Measurements from ENCODE around the gene BTBD8. TPM values are rescaled to one million over a fixed set of nuclear protein-coding genes. Genes with fewer than 3 reads are reported as not detected.
"Not testable (repeated sequence)": the region's sequence is repeated elsewhere in the genome, so short reads cannot be mapped to it uniquely, and the experiment has no call there.

Gene BTBD8
- polyA plus RNA-seq, 1 of the 3 experiments (the other 2 are of a cell fraction), result 0.62 TPM

DNA sequence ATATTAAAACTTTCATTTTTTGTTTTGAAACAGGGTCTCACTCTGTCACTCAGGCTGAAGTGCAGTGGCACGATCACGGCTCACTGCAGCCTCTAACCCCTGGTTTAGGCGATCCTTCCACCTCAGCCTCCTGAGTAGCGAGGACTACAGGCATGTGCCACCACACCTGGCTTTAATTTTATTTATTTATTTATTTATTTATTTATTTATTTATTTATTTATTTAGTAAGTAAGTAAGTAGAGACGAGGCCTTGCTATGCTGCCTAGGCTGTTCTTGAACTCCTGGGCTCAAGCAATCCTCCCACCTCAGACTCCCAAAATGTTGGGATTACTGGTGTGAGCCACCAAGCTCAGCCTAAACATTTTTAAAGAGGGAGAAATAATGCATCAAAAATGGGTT, 3.8 kb upstream of the BTBD8 start (continued):
- TF ChIP-seq ZBTB33 (IDR thresholded peaks at IDR 0.05; ENCODE audit: borderline replicate concordance, low read depth) (no peak), POLR2AphosphoS5 (IDR thresholded peaks at IDR 0.05; ENCODE audit: low read depth, low read length) (no peak), SIN3A (IDR thresholded peaks at IDR 0.05; ENCODE audit: borderline replicate concordance, low read depth, low read length) (no peak)
- TF ChIP-seq, protein P1, sequence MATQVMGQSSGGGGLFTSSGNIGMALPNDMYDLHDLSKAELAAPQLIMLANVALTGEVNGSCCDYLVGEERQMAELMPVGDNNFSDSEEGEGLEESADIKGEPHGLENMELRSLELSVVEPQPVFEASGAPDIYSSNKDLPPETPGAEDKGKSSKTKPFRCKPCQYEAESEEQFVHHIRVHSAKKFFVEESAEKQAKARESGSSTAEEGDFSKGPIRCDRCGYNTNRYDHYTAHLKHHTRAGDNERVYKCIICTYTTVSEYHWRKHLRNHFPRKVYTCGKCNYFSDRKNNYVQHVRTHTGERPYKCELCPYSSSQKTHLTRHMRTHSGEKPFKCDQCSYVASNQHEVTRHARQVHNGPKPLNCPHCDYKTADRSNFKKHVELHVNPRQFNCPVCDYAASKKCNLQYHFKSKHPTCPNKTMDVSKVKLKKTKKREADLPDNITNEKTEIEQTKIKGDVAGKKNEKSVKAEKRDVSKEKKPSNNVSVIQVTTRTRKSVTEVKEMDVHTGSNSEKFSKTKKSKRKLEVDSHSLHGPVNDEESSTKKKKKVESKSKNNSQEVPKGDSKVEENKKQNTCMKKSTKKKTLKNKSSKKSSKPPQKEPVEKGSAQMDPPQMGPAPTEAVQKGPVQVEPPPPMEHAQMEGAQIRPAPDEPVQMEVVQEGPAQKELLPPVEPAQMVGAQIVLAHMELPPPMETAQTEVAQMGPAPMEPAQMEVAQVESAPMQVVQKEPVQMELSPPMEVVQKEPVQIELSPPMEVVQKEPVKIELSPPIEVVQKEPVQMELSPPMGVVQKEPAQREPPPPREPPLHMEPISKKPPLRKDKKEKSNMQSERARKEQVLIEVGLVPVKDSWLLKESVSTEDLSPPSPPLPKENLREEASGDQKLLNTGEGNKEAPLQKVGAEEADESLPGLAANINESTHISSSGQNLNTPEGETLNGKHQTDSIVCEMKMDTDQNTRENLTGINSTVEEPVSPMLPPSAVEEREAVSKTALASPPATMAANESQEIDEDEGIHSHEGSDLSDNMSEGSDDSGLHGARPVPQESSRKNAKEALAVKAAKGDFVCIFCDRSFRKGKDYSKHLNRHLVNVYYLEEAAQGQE (IDR thresholded peaks at IDR 0.05; ENCODE audit: low read depth, low read length), result no peak

- POLR2A ChIA-PET; H3K9me2 ChIP-seq; H2AFZ ChIP-seq (ENCODE audit: low read depth); CTCF ChIA-PET; H3K79me2 ChIP-seq (ENCODE audit: insufficient read depth); H3K9ac ChIP-seq; H3K36me3 ChIP-seq (replicated peaks in 1 of 2; ENCODE audit: control insufficient read depth in 1 of 2, insufficient read depth in 2 of 2, low read length in 1 of 2); DNase-seq; H3K4me2 ChIP-seq; H3K27me3 ChIP-seq (ENCODE audit: insufficient read depth); H3K27ac ChIP-seq (ENCODE audit: low read depth in 2 of 2, low read length in 1 of 2); H3F3A ChIP-seq (replicated peaks; ENCODE audit: insufficient read depth); H3K4me1 ChIP-seq (ENCODE audit: control insufficient read depth in 1 of 2, insufficient read depth in 2 of 2, low read depth in 1 of 2, low read length in 1 of 2); H4K20me1 ChIP-seq (ENCODE audit: insufficient read depth); H3K4me3 ChIP-seq (ENCODE audit: low read depth in 2 of 2, low read length in 1 of 2); H3K9me3 ChIP-seq: not testable (repeated sequence)
- WGBS (ENCODE audit: low lambda C conversion rate), result 90% methylated on average over 8 of the region's 8 CpGs
Measured at GRCh38 chr1:92078077-92078476, 2.1 kb upstream of the BTBD8 start.

GRCh38 chr1:92079441-92079840, 704 bp upstream of the BTBD8 start:
- Histone ChIP-seq H3K4me2 (peak overlapping the region; percentile 73; the same call in 1 of the 2 replicates), H3F3A (replicated peaks; ENCODE audit: insufficient read depth) (no peaks in the 10 kb centered on the region), H3K4me1 (ENCODE audit: control insufficient read depth in 1 of 2, insufficient read depth in 2 of 2, low read depth in 1 of 2, low read length in 1 of 2) (no peaks in the 10 kb centered on the region; a peak in 1 of 4 replicates), H2AFZ (ENCODE audit: low read depth) (peak overlapping the region; percentile 100), H3K27me3 (ENCODE audit: insufficient read depth) (no peaks in the 10 kb centered on the region), H3K9me3 (no peaks in the 10 kb centered on the region), H3K27ac (ENCODE audit: low read depth in 2 of 2, low read length in 1 of 2) (no peak overlapping the region), H3K9me2 (no peaks in the 10 kb centered on the region), H3K36me3 (replicated peaks in 1 of 2; ENCODE audit: control insufficient read depth in 1 of 2, insufficient read depth in 2 of 2, low read length in 1 of 2) (no peaks in the 10 kb centered on the region), H3K4me3 (ENCODE audit: low read depth in 2 of 2, low read length in 1 of 2) (peak overlapping the region; percentile 72 to 80; a peak in 2 of 4 replicates), H3K9ac (no peak overlapping the region), H4K20me1 (ENCODE audit: insufficient read depth) (no peaks in the 10 kb centered on the region), H3K79me2 (ENCODE audit: insufficient read depth) (no peaks in the 10 kb centered on the region)
- WGBS (ENCODE audit: low lambda C conversion rate), result 97% methylated on average over 7 of the region's 7 CpGs
- ChIA-PET POLR2A (no interaction called here), CTCF (interaction anchor here (0.5 kb wide), 1 partner anchor 148 kb away, joined by 3 read pairs; no protein-coding TSS in a partner anchor)
- TF ChIP-seq, protein P2, sequence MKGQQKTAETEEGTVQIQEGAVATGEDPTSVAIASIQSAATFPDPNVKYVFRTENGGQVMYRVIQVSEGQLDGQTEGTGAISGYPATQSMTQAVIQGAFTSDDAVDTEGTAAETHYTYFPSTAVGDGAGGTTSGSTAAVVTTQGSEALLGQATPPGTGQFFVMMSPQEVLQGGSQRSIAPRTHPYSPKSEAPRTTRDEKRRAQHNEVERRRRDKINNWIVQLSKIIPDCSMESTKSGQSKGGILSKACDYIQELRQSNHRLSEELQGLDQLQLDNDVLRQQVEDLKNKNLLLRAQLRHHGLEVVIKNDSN (IDR thresholded peaks at IDR 0.05; ENCODE audit: borderline replicate concordance, low read depth), result no peak
- TF ChIP-seq MAX (IDR thresholded peaks at IDR 0.05; ENCODE audit: low read depth) (no peak), NFIC (IDR thresholded peaks at IDR 0.05; ENCODE audit: borderline replicate concordance) (no peak), POLR2AphosphoS5 (IDR thresholded peaks at IDR 0.05; ENCODE audit: low read depth, low read length) (no peak), TEAD4 (IDR thresholded peaks at IDR 0.05; ENCODE audit: borderline replicate concordance, insufficient read depth) (no peak), SMC3 (IDR thresholded peaks at IDR 0.05; ENCODE audit: low read depth, low read length) (no peak)
- DNase-seq, result no peak

Data from SK-N-SH (cell line).